IPS DF 4.7 (cell line): ENCODE measurements around the gene L3MBTL1.
"Not testable (repeated sequence)": the region's sequence is repeated elsewhere in the genome, so short reads cannot be mapped to it uniquely, and the experiment has no call there.

Experiments
- DNase-seq: peaks from one replicate; pipeline ENCODE4 v3.0.0-alpha.2; 2013; ENCODE audit warnings: low spot score; ENCODE audit errors: extremely low read depth

Gene L3MBTL1

DNA sequence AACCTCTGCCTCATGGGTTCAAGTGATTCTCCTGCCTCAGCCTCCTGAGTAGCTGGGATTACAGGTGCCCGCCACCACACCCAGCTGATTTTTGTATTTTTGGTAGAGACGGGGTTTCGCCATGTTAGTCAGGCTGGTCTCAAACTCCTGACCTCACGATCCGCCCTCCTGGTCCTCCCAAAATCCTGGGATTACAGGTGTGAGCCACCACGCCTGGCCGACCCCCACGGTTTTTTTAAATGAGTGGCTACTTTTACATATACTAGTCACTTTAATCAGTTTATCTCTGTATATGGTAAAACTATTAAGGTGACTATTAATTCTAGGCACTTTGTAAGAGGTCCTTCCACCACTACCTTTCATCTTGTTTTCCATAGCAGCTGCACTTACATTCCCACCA is 5.5 kb upstream of the L3MBTL1 start:
- not testable (repeated sequence) for DNase-seq

DNA sequence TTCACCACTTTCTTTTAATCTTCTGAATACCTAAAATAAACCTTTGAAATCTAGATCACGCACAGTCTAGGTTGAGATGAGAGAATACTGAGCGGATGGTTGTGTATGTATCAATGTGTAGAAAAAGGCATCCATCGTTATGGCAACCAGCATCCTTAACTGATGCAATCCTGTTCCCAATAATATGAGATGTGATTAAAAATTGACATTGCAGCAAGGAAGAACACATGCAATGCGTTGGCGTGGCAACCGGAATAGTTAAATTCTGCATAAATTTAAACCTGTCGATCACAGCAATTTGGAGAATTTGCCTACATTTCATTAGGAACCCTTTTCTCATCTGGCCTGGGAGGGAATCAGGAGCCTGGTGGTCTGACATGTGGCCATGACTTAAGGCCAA is 1.3 kb upstream of the L3MBTL1 start:
- DNase-seq, result no peak

DNA sequence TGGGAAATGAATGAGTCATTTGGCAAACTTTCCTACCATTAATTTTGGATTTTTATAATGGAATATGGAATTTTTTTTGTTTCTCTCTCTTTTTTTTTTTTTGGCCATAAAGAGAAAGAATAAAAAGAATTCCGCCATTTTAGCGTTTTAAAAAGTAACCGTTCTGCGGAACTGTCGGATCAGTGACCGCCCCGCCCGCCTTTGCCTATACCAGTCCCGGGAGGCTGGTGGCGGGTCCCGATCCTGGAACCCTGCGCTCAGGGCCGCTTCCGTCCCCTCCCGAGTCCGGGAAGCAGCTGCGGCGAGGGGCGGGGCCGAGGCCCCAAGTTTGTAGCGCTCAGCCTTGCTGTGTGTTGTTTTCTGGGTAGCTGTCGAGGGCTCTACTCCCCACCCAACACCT is 609 bp downstream of the L3MBTL1 start:
- DNase-seq, result no peak

DNA sequence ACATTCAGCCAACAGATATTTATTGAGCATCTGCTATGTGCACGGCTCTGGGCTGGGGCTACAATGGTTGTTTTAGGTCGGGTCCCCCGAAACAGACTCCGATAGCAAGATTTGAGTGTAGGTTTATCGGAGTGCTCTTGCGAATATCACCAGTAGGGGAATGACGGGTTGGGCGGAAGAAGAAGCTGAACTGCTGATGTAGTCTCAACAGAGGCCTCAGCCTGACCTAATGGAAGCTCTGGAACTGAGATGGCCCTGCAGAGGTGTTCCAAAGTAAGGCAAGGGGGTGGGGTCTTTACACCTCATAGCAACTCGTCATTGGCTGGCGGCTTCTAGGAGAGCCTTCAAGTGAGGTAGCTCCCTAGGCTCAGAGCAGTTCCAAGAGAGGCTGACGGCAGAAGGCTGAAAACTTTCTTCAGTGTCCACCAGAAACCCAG is 1.1 kb downstream of the L3MBTL1 start:
- peak; percentile 62 for DNase-seq

DNA sequence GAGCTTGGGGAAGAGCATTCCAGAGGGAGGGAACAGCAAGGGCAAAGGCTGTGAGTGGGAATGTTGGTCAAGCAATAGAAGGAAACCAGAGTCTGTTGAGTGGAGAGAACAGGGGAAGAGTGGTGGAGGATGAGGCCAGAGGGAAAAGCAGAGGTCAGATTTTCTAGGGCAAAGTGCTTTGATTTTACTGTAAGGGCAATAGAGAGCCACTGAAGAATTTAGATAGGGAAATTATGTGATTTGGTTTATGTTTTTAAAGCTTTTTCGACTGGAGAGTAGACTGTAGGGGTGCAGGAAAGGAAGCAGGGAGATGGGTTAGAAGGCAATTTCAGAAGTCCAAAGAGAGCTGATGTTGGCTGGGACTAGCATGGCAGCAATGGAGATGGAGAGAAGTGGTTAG is 4.4 kb downstream of the L3MBTL1 start:
- DNase-seq, result no peak

DNA sequence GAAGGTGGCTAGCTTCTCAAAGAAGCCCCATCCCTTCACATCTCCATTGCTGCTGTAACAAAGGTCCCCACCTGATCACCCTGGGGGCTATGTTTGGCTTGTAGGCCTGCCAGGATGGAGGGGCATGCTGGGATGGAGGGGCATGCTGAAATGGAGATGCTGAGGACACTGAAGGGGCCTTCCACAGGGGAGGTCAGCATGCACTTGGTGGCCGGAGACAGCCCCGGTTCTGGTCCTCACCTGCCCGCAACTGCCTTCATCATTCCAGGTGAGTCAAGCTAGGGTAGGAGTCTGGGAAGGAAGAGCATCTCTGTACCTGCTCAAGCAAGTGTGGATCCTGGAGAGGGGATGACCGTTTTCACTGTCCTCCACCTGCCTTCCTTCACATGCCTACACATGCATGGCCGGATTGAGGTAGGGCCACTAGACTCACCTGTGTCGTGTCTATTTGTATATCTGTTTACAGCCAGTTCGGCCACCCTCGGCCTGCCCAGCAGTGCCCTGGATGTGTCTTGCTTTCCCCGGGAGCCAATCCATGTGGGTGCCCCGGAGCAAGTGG is 6.0 kb downstream of the L3MBTL1 start:
- no peak for DNase-seq

DNA sequence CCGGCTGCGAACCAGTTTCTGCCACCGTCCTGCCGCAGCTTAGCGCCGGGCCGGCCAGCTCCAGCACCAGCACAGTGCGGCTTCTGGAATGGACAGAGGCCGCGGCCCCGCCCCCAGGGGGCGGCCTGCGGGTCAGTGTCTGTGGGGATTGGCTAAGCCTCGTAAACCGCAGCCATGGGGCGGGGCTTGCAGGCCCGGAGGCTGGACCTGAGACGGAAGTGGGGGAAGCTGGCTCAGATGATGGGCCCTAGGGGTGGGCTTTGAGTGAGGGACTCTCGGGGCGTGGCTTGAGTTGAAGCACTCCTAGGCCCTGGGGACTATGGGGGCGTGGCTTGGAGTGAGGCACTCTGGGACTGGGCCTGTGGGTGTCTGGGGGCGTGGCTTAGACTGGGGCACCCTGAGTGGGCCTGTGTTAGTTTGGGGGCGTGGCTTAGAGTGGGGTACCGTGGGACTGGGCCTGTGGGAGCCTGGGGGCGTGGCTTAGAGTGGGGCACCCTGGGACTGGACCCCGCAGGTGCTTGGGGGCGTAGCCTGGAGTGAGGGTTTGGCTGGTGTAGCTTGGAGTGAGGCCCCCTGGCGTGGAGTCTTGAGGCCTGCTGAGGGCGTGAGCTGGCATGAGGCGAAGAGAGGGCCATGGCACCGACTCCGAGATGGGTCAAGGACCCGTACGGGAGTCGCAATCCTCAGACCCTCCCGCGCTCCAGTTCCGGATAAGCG is 6.6 kb downstream of the L3MBTL1 start:
- peak; percentile 79 for DNase-seq

DNA sequence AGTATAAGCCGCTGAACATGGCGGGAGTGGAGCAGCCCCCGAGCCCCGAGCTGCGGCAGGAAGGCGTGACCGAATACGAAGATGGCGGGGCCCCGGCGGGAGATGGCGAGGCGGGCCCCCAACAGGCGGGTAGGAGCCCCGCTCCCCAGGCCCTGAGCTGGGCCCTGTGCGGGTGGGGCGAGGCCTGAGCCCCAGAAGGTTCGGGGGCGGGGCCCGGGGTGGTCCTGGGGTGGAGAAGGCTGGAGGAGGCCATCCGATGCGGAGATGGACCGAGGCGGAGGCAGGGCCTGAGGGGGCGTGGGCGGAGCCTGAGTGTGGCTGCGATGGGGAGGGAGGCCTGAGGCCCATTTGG is 7.1 kb downstream of the L3MBTL1 start:
- no peak for DNase-seq

DNA sequence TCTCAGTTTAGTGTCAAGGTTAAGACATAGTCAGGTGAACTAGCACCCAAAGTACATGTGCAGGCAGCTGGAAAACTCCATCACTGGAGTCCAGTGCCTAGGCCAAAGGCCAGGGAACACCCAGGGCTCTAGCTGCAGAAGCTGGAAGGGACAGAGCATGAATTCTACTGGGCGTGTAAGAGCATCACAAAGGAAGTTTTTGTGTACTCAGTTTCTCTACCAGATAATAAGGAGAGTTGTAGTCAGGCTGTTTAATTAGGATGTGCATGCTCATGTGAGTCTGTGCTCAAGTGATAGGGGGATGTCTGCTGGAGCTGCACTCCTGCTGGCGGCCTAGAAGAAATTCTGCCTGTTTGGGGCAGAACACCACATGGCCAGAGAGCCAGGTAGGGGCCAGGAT is 8.1 kb downstream of the L3MBTL1 start:
- DNase-seq, result no peak

DNA sequence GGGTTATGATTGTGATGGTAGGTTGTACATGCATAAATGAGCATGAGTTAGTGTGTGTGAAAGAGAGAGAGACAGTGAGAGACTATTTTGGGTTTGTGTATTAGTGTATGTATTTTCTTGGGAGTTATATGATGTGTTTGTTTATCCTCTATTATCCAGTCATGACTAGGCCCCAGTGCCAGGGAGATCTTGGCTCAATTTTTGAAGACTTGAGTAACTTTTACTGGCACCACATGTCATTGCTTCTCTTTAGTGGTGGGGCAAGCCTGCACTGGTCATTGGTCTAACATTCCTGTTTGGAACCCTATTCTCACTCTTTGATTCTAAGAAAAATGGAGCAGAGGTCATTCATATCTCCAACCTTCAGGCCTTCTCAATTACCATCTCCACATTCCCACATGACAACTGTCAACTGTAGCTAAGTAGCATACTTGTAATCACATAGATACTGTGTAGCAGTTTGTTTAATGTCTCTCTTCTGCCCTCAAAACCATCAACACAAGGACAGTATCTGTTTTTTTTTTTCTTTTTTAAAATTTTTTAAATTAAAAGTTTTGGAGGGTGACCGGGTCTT is 8.8 kb downstream of the L3MBTL1 start:
- no peak for DNase-seq

DNA sequence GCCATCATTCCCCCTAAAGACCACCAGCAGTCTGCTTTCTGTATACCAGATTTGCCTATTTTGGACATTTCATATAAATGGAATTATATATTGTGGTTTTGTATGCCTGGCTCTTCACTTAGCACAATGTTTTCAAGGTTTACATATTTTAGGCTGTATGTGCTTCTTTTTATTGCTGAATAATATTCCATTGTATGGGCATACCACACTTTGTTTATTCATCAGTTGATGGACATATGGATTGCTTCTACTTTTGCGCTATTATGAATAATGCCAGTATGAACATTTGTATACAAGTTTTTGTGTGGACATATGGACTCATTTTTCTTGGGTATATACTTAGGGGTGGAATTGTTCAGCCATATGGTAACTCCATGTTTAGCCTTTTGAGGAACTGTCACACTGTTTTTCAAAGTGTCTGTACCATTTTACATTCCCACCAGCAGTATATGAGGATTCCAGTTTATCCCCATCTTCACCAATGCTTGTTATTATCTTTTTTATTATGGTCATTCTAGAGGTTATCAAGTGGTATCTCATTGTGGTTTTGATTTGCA is 12.7 kb downstream of the L3MBTL1 start:
- no peak for DNase-seq

DNA sequence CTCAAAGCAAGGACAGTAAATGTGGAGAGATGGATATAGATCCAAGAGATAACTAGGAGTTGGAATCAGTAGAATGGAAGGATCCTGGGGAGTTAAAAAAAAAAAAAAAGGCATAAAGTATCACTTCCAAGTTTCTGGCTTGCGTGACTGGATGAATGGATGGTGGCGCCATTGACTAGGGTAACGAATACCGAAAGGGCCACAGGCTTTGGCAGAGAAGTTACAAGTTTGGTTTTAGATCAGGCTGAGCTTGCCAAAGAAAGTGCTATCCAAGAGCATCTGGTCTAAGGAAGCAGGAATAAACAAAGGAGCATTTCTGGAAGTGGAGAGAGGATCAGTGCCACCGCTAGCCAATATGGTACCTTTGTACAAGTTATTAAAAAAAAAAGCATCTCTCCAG is 17.5 kb downstream of the L3MBTL1 start:
- no peak for DNase-seq

DNA sequence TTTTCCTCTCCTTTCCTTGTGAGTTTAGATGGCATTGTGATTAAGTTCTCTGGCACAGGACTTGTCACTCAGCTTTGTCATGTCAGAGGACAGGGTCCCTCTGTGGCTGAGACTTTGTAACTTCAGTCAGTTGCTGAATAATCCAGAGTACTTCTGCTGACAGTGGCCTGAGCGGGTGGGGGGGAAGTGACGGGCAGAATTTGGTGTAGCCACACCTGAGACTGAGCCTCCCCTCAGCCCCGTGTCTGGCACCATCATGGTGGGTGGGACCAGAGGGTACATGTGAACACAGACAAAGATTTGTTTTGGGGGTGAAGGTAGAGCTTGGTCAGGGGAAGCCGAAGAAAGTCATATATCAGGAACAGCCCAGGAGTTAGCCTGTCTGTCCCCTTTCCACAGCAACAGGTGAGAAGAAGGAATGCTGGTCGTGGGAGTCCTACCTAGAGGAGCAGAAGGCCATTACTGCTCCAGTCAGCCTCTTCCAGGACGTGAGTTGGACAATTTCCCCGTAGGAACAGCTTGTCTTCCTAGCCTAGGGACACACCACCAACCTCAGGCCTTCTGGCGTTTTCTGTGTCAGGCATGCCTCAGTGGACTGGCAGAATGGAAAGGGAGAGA is 20.9 kb downstream of the L3MBTL1 start:
- no peak for DNase-seq

DNA sequence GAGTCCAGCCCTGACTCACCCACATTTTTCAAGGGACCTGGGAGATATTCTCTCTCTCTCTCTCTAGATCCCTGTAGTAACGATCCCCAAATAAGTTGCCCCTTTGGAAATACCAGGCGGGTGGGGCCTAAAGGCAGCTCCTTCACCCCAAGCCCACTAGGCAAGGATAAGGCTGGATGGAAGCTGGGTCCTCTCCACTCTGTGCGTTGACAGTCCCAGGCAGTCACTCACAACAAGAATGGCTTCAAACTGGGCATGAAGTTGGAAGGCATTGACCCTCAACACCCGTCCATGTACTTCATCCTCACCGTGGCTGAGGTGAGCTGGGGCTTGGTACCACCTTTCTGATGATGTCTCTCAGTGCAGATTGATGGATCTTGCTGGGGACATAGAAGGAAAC is 21.6 kb downstream of the L3MBTL1 start:
- no peak for DNase-seq

DNA sequence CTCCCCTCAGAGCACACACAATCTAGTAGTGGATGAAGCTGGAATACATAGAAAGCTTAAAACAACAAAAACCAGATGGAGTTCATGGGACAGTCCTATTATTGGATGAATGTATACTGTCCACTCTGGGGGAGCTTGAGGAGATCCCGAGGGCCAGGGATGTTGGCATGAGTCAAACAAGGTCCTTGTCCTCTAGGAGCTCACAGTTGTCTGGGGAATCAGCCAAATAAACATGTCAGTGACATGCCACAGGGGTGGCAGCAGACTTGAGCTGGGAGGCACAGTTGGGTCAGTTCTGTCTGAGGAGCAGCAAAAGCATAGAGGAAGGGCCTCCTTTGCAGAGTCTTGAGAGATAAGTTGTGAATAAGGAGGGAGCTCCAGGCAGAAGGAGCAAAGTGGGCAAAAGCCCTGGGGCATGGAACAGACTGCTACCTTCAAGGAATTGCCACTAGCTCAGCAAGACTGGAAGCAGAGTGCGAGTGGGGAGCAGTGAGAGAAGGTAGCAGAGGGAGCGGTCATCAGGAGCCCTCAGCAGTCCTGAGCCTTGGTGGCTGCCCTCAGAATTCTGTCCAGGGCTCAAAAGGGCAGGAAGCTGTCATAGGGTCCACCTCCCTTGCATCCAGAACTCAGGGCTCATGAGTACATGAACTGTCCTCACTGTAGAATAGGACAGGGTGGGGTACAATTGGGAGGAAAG is 22.1 kb downstream of the L3MBTL1 start:
- DNase-seq, result no peak

DNA sequence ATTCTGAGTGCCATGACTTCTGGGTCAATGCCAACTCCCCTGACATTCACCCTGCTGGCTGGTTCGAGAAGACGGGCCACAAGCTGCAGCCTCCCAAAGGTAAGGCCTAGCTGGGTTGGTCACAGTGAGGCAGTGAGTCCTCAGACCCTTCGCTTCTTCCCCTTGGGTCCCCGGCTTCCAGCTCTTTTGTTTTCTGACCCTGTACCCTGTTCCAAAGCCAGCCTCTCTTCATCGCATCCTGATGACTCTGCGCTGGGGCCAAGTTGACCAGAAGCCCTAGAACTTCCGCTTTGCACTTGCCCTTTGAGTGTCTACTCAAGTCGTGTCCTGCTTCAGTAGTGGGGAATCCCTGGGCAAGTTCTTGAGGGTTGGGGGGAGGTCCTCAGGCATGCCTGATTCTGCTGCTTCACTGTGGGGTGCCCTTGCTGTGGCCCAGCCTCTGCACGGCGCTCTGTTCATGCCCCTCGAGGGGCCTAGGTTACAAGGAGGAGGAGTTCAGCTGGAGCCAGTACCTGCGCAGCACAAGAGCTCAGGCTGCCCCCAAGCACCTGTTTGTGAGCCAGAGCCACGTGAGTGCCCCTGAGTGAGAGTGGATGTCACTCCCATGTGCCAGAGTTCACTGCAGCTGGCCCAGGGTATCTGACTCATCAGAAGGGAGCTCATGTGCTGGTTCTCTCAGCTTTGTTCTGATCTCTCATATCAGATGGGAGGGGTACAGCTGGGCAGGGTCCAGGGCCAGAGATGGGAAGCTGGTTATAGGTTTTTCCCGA is 23.0 kb downstream of the L3MBTL1 start:
- DNase-seq, result no peak

DNA sequence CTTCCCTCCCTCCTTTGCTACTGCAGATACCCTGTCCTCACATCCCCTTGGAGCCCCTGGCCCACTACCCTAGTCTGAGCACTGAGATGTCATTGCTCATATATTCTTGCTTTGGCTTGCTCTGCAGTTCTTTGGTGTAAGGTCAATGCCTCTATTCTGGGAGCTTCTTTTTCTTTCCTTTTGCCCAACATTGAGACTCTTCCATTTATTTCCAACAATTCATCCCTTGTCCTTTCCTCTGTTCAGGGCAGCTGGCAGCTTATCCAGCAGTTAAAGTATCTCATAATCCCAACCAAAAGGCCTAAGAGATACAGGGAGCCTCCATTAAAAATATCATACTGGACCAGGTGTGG is 23.6 kb downstream of the L3MBTL1 start:
- no peak for DNase-seq

DNA sequence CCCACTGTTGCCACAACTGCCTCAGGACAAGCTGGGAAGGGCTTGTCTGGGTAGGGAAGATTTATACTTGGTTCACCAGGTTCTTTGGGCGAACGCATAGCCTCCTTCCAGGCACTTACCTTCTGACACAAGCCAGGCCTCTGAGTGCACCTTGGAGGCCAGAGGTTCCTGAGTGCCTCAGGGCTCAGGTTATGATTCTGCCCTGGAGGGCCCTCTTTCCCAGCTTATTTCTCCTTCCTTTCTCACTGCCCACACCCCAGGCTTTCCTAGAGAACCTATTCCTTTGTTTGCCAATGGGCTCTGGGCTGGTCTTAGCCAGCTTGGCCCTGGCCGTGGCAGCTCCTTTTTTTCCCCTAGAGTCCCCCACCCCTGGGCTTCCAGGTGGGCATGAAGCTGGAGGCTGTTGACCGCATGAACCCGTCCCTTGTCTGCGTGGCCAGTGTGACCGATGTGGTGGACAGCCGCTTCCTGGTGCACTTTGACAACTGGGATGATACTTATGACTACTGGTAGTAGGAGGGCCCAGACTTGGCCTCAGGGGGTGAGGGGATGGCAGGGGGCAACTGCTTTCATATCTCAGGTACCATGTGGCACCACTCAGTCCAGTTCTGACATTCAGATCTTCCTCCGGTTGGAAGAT is 25.0 kb downstream of the L3MBTL1 start:
- no peak for DNase-seq

DNA sequence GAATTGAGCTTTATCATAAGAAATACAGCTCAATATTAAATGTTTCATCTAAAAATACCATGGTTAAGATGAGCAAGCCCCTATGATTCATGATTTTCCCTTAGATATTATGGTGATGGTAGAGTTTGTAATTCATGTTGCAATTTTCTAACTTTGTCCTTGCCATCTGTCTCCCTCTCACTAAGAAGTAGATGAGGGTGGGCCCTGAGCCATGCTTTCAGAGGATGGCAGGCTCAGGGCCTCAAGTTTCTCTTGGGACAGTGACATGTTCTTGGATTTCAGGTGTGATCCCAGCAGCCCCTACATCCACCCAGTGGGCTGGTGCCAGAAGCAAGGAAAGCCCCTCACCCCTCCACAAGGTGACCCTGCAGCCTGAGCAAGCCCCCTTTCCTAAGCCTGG is 25.6 kb downstream of the L3MBTL1 start:
- no peak for DNase-seq

DNA sequence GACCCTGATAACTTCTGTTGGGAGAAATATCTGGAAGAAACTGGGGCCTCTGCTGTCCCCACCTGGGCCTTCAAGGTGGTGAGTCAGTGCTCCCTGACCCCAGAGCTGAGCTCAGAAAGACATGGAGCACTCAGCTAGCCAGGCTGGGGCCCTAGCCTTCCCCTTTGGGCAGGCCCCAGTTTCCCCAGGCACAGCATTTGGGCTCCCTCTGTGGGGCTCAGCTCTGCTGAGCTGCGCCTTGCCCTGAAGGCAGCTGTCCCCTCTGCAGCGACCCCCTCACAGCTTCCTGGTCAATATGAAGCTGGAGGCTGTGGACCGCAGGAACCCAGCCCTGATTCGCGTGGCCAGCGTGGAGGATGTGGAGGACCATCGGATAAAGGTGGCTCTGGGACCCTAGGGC is 26.5 kb downstream of the L3MBTL1 start:
- no peak for DNase-seq
